Mucosa of descending colon (tissue), 3 donors: ENCODE data around the gene ASCC3. TPM values are rescaled to one million over a fixed set of nuclear protein-coding genes. Genes with fewer than 3 reads are reported as not detected.

ENCODE experiments used
- ATAC-seq: fragments of 200-7000 bp; cut with Tn5 transposase; one replicate; pipeline ENCODE4 v1.9.1; 2020; ENCODE audit warnings: mild to moderate bottlenecking, moderate library complexity
- DNase-seq, 3 donors: peaks; one replicate each; pipeline ENCODE4 v3.0.0-alpha.2; 2020
- H3K36me3 ChIP-seq: fragments of 200-600 bp; one replicate; pipeline ENCODE4 v1.8.0; 2021; ENCODE audit warnings: low read depth, mild to moderate bottlenecking
- H3K4me1 ChIP-seq: fragments of 200-600 bp; one replicate; pipeline ENCODE4 v1.8.0; 2021; ENCODE audit warnings: low read depth, mild to moderate bottlenecking
- H3K4me3 ChIP-seq: fragments of 200-600 bp; one replicate; pipeline ENCODE4 v1.8.0; 2021; ENCODE audit warnings: mild to moderate bottlenecking
- H3K9me3 ChIP-seq: fragments of 200-600 bp; one replicate; pipeline ENCODE4 v1.8.0; 2021; ENCODE audit warnings: mild to moderate bottlenecking
- CTCF ChIP-seq: fragments of 200-600 bp; IDR thresholded peaks from one replicate; pipeline ENCODE4 v1.8.0; 2022; ENCODE audit warnings: antibody characterized with exemption, mild to moderate bottlenecking
- intact Hi-C, 2 donors: fragments of 100-400 bp; cut with DNase I in 1 of 2; cut with micrococcal nuclease in 1 of 2; formaldehyde crosslinking; loops; one replicate each; pipeline versions ENCODE4 v1.11.0 to v1.11.1; 2022; cut with DNase I, micrococcal nuclease
- total RNA-seq, 3 donors: library from RNA; stranded (reverse); fragmentation: NEBNext Ultra II Directional in 2 of 3; extraction: Animal tissue kit (Norgen Biotek cat#: 25700) in 2 of 3; gene quantifications; one replicate each; pipeline versions ENCODE4 v1.2.1 to v1.2.4, GENCODE V29; 2021 to 2023
- donor health status: DM: no; HTN: no; CAD: no; lungs with moderate emphysema.
- donor health status: DM: no; HTN: no; CAD: no.
- donor health status: DM: no; HTN: yes; CAD: no.

Gene ASCC3
- total RNA-seq, 3 donors from 2014 or later = 24.6 to 28.5 (median 27.8) TPM

GRCh38 chr6:100461917-100462705 lies 419.0 kb downstream of the ASCC3 start:
- peaks cover 5% of the 10 kb centered on the region for H3K4me1 ChIP-seq
- no peaks in the 10 kb centered on the region for H3K9me3 ChIP-seq
- intact Hi-C loops = no loop called here
- no peak for TF ChIP-seq CTCF
- DNase-seq (no peak), ATAC-seq (no peak)
- no peak overlapping the region for H3K4me3 ChIP-seq
- H3K36me3 ChIP-seq = no peaks in the 10 kb centered on the region

- no peak for TF ChIP-seq CTCF
- Histone ChIP-seq H3K36me3 (no peaks in the 10 kb centered on the region), H3K4me3 (no peak overlapping the region), H3K4me1 (peaks cover 5% of the 10 kb centered on the region), H3K9me3 (no peaks in the 10 kb centered on the region)
- ATAC-seq (no peak), DNase-seq (no peak)
- intact Hi-C loops = no loop called here
These were observed 419.7 kb downstream of the ASCC3 start for GRCh38 chr6:100461278-100461916.

GRCh38 chr6:100460650-100461204 lies 420.4 kb downstream of the ASCC3 start:
- H3K4me3 ChIP-seq = no peak overlapping the region

GRCh38 chr6:100459592-100460184 lies 421.4 kb downstream of the ASCC3 start:
- H3K4me1 ChIP-seq = peaks cover 5% of the 10 kb centered on the region
- ATAC-seq = no peak
- intact Hi-C loops = no loop called here
- no peak for TF ChIP-seq CTCF
- no peaks in the 10 kb centered on the region for H3K36me3 ChIP-seq
- DNase-seq = no peak
- H3K9me3 ChIP-seq = no peaks in the 10 kb centered on the region
- H3K4me3 ChIP-seq = no peak overlapping the region

More at GRCh38 chr6:100460650-100461204, 420.4 kb downstream of the ASCC3 start:
- no peaks in the 10 kb centered on the region for H3K9me3 ChIP-seq
- intact Hi-C loops = no loop called here
- H3K4me1 ChIP-seq = peaks cover 5% of the 10 kb centered on the region
- DNase-seq = no peak
- no peak for TF ChIP-seq CTCF
- ATAC-seq = no peak
- H3K36me3 ChIP-seq = no peaks in the 10 kb centered on the region

GRCh38 chr6:100458841-100459591 lies 422.1 kb downstream of the ASCC3 start:
- ATAC-seq (no peak), DNase-seq (no peak)
- TF ChIP-seq CTCF = no peak
- Histone ChIP-seq H3K36me3 (no peaks in the 10 kb centered on the region), H3K4me3 (no peak overlapping the region), H3K9me3 (no peaks in the 10 kb centered on the region), H3K4me1 (peaks cover 5% of the 10 kb centered on the region)
- intact Hi-C loops = no loop called here
